ENCODE results near the gene MARVELD1. TPM values are rescaled to one million over a fixed set of nuclear protein-coding genes. Genes with fewer than 3 reads are reported as not detected.
A peak's percentile ranks its signal among the peaks of the same experiment; 100 is the strongest.

Gene MARVELD1
- total and polyA plus RNA-seq, 2 of the 13 experiments (the other 11 are each of a cell fraction or from before 2014, with no cell fraction given): not detected

- TF ChIP-seq, protein P1, sequence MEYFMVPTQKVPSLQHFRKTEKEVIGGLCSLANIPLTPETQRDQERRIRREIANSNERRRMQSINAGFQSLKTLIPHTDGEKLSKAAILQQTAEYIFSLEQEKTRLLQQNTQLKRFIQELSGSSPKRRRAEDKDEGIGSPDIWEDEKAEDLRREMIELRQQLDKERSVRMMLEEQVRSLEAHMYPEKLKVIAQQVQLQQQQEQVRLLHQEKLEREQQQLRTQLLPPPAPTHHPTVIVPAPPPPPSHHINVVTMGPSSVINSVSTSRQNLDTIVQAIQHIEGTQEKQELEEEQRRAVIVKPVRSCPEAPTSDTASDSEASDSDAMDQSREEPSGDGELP (IDR thresholded peaks at IDR 0.05; ENCODE audit: borderline replicate concordance, low read depth): peak; percentile 23; the same call in 1 of the 2 replicates
- TF ChIP-seq ZNF431 (CRISPR knock-in tag; IDR thresholded peaks at IDR 0.05; ENCODE audit: borderline replicate concordance, low read depth) (no peak), ZNF607 (CRISPR knock-in tag; IDR thresholded peaks at IDR 0.05; ENCODE audit: borderline replicate concordance) (no peak), SP2 (CRISPR knock-in tag; IDR thresholded peaks at IDR 0.05) (no peak), SALL1 (CRISPR knock-in tag; IDR thresholded peaks at IDR 0.05) (peak; percentile 48), ZNF781 (CRISPR knock-in tag; IDR thresholded peaks at IDR 0.05; ENCODE audit: borderline replicate concordance, not compliant biosample characterization) (no peak), PAWR (CRISPR knock-in tag; IDR thresholded peaks at IDR 0.05; ENCODE audit: borderline replicate concordance) (peak; percentile 39; the same call in 1 of the 2 replicates), ZNF687 (CRISPR knock-in tag; IDR thresholded peaks at IDR 0.05) (peak; percentile 27; the same call in 1 of the 2 replicates), CTCF (CRISPR knock-in tag; IDR thresholded peaks at IDR 0.05) (peak; percentile 21; the same call in 1 of the 2 replicates), ZBTB3 (CRISPR knock-in tag; IDR thresholded peaks at IDR 0.05; ENCODE audit: borderline replicate concordance, low read depth) (0 out of 2 replicates have a peak, but pooled peaks have one; percentile 43), SMARCE1 (IDR thresholded peaks at IDR 0.05; ENCODE audit: borderline replicate concordance) (no peak), SAP130 (CRISPR knock-in tag; IDR thresholded peaks at IDR 0.05; ENCODE audit: low read depth) (peak; percentile 34; the same call in 1 of the 2 replicates)
- TF ChIP-seq, protein P2, sequence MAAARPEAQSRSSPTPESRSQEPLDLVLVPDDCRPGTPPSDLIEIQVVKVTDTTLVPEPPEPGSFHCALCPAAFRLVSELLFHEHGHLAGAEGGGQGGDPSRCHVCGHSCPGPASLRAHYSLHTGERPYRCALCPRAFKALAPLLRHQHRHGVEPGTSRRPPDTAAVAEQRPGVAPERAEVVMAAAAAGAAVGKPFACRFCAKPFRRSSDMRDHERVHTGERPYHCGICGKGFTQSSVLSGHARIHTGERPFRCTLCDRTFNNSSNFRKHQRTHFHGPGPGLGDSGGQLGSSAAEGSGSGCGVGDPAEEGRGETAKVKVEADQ (CRISPR knock-in tag; IDR thresholded peaks at IDR 0.05; ENCODE audit: borderline replicate concordance): 0 out of 2 replicates have a peak, but pooled peaks have one; percentile 18
- TF ChIP-seq, protein P3, sequence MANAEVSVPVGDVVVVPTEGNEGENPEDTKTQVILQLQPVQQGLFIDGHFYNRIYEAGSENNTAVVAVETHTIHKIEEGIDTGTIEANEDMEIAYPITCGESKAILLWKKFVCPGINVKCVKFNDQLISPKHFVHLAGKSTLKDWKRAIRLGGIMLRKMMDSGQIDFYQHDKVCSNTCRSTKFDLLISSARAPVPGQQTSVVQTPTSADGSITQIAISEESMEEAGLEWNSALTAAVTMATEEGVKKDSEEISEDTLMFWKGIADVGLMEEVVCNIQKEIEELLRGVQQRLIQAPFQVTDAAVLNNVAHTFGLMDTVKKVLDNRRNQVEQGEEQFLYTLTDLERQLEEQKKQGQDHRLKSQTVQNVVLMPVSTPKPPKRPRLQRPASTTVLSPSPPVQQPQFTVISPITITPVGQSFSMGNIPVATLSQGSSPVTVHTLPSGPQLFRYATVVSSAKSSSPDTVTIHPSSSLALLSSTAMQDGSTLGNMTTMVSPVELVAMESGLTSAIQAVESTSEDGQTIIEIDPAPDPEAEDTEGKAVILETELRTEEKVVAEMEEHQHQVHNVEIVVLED (CRISPR knock-in tag; IDR thresholded peaks at IDR 0.05; ENCODE audit: borderline replicate concordance): 0 out of 2 replicates have a peak, but pooled peaks have one; percentile 16
- TF ChIP-seq, protein P4, sequence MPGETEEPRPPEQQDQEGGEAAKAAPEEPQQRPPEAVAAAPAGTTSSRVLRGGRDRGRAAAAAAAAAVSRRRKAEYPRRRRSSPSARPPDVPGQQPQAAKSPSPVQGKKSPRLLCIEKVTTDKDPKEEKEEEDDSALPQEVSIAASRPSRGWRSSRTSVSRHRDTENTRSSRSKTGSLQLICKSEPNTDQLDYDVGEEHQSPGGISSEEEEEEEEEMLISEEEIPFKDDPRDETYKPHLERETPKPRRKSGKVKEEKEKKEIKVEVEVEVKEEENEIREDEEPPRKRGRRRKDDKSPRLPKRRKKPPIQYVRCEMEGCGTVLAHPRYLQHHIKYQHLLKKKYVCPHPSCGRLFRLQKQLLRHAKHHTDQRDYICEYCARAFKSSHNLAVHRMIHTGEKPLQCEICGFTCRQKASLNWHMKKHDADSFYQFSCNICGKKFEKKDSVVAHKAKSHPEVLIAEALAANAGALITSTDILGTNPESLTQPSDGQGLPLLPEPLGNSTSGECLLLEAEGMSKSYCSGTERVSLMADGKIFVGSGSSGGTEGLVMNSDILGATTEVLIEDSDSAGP (CRISPR knock-in tag; IDR thresholded peaks at IDR 0.05; ENCODE audit: borderline replicate concordance): 0 out of 2 replicates have a peak, but pooled peaks have one; percentile 45
- TF ChIP-seq, protein P5, sequence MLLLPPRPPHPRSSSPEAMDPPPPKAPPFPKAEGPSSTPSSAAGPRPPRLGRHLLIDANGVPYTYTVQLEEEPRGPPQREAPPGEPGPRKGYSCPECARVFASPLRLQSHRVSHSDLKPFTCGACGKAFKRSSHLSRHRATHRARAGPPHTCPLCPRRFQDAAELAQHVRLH (CRISPR knock-in tag; IDR thresholded peaks at IDR 0.05; ENCODE audit: borderline replicate concordance, low read depth): 0 out of 2 replicates have a peak, but pooled peaks have one; percentile 23
Observed at GRCh38 chr10:97685395-97685958, 28.1 kb upstream of the MARVELD1 start (continued).

Data from HepG2 (cell line).